Measurements from ENCODE around the gene LHX1. TPM values are rescaled to one million over a fixed set of nuclear protein-coding genes. Genes with fewer than 3 reads are reported as not detected.
A peak's percentile ranks its signal among the peaks of the same experiment; 100 is the strongest.

Gene LHX1
- total RNA-seq, 1 donor: not detected

- DNase-seq (ENCODE audit: low read depth): no peak
These were observed 41.7 kb downstream of the LHX1 start for GRCh38 chr17:36978810-36979564.

DNA sequence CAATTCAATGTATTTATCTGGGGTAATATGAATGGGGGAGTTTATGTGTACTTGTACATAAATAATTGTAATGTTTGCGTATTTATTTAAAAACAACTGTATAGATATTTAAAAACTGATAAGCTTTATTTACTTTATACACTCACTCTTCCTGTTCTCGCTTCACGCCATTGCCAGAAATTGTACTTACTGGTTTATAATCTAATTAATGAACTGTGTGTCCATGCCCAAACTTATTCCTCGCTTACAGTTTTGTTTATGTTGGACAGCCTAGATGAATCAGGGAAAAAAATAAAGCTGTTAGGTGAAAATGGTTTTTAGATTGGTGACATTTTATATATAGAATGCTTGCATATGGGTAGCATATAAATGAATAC lies 42.3 kb downstream of the LHX1 start:
- no peak for DNase-seq (ENCODE audit: low read depth)
- H3K4me3 ChIP-seq (ENCODE audit: low read depth, low read length): no peak overlapping the region
- TF ChIP-seq, protein P1, sequence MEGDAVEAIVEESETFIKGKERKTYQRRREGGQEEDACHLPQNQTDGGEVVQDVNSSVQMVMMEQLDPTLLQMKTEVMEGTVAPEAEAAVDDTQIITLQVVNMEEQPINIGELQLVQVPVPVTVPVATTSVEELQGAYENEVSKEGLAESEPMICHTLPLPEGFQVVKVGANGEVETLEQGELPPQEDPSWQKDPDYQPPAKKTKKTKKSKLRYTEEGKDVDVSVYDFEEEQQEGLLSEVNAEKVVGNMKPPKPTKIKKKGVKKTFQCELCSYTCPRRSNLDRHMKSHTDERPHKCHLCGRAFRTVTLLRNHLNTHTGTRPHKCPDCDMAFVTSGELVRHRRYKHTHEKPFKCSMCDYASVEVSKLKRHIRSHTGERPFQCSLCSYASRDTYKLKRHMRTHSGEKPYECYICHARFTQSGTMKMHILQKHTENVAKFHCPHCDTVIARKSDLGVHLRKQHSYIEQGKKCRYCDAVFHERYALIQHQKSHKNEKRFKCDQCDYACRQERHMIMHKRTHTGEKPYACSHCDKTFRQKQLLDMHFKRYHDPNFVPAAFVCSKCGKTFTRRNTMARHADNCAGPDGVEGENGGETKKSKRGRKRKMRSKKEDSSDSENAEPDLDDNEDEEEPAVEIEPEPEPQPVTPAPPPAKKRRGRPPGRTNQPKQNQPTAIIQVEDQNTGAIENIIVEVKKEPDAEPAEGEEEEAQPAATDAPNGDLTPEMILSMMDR (IDR thresholded peaks at IDR 0.05; ENCODE audit: insufficient read depth, low read length): no peak

More at GRCh38 chr17:36978810-36979564, 41.7 kb downstream of the LHX1 start:
- H3K4me3 ChIP-seq (ENCODE audit: low read depth, low read length): no peak overlapping the region
- TF ChIP-seq, protein P1 (IDR thresholded peaks at IDR 0.05; ENCODE audit: insufficient read depth, low read length): no peak

DNA sequence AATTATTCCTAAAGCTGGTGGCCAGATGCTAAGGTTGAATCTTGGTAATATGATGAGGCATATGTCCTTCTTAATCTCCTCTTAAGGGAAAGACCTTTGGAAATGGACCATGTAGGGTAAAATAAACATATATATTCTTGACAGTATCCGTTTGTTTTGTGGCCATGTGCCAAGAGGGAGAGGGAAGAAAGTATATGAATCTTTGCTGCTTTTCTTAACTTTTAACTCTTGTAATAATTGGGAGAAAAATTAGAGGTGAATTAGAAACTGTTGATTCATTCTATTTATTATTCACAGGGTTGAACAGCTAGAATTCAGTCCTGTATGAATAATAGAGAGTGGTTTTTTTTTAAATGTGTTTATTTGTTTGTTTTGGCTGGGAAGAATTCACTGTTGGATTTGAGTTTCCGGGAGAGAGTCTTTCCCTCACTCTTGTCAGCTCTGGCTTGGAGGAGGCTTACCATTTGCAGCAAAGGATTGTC lies 43.0 kb downstream of the LHX1 start:
- TF ChIP-seq, protein P1 (IDR thresholded peaks at IDR 0.05; ENCODE audit: insufficient read depth, low read length): no peak
- peak; percentile 25 for DNase-seq (ENCODE audit: low read depth)

DNA sequence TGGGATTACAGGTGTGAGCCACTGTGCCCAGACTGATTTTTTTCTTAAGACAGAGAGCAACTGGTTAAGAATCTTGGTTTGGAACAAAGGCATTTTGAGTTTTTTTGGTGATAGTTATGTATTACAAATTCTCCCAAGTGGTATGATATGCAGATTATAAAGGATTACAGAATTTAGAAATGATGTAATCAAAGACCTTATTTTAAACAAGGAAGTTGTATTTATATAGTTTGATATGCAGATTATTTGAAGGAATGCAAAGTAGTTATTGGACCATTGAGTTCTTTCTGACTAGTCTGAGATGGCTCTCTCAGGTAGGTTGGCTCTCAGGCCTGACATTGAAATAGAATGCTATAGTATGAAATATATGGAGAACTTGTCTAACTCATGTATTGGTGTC lies 46.3 kb downstream of the LHX1 start:
- TF ChIP-seq, protein P1 (IDR thresholded peaks at IDR 0.05; ENCODE audit: insufficient read depth, low read length): no peak
- H3K4me3 ChIP-seq (ENCODE audit: low read depth, low read length): no peak overlapping the region
- no peak for DNase-seq (ENCODE audit: low read depth)

More for the DNA sequence above, 43.0 kb downstream of the LHX1 start:
- no peak overlapping the region for H3K4me3 ChIP-seq (ENCODE audit: low read depth, low read length)

DNA sequence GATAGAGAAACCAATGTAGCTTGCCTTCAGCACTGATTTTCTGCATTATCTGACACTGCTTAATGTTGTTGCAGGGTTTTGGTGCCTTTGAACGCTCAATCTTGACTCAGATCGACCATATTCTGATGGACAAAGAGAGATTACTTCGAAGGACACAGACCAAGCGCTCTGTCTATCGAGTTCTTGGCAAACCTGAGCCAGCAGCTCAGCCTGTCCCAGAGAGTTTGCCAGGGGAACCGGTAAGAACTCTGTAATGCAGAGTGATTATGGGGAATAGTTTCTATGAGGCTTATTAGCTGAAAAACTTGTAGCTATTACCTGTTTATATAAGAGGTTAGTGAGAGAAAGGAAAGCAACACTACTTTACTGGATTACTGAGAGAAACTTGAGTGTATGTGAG lies 51.9 kb downstream of the LHX1 start:
- no peak overlapping the region for H3K4me3 ChIP-seq (ENCODE audit: low read depth, low read length)
- DNase-seq (ENCODE audit: low read depth): no peak

GRCh38 chr17:36992701-36993100 lies 55.4 kb downstream of the LHX1 start:
- TF ChIP-seq, protein P1 (IDR thresholded peaks at IDR 0.05; ENCODE audit: insufficient read depth, low read length): no peak
- H3K4me3 ChIP-seq (ENCODE audit: low read depth, low read length): no peak overlapping the region
- no peak for DNase-seq (ENCODE audit: low read depth)

More for the DNA sequence above, 51.9 kb downstream of the LHX1 start:
- TF ChIP-seq, protein P1 (IDR thresholded peaks at IDR 0.05; ENCODE audit: insufficient read depth, low read length): no peak

Measured in fibroblast of the aortic adventitia (primary cell).